Caco-2 (cell line): ENCODE results near the gene SLC22A23. TPM values are rescaled to one million over a fixed set of nuclear protein-coding genes. Genes with fewer than 3 reads are reported as not detected.

Experiments used
- BruUV-seq: library from RNA; stranded (reverse); fragments of 400-500 nt; replicated peaks from 2 replicates; lab custom pipeline; 2021; lab: Mats Ljungman, UMichigan
- CTCF ChIA-PET: fragments of 300-600 bp; sonication (Branson Sonifier 250); formaldehyde crosslinking; loops from one replicate; lab custom pipeline; 2022; ENCODE audit warnings: antibody characterized with exemption; lab: Charles Lee
- POLR2A ChIA-PET: fragments of 300-600 bp; sonication (Branson Sonifier 250); formaldehyde crosslinking; loops from one replicate; lab custom pipeline; 2022; ENCODE audit warnings: antibody characterized with exemption; lab: Charles Lee
- DNase-seq, 2 experiments: peaks; one replicate each; pipeline versions ENCODE4 v3.0.0 to v3.0.0-alpha.2; 2020 to 2022
- H3K27me3 ChIP-seq: replicated peaks from 2 replicates; pipeline ENCODE4 v1.6.0; 2011; ENCODE audit warnings: low read length; ENCODE audit not compliant: control insufficient read depth, insufficient read depth
- H3K36me3 ChIP-seq: 2 replicates; pipeline ENCODE4 v1.5.1; 2011; ENCODE audit warnings: low read length; ENCODE audit not compliant: control insufficient read depth, insufficient read depth
- H3K4me1 ChIP-seq: fragments of 250-450 bp; sonication (Bioruptor Pico); 2 replicates; pipeline ENCODE4 v1.5.1; 2020; ENCODE audit warnings: mild to moderate bottlenecking
- H3K4me3 ChIP-seq: 2 replicates; pipeline ENCODE4 v1.5.1; 2011; ENCODE audit warnings: low read depth, mild to moderate bottlenecking, control low read depth, low read length
- H3K9me3 ChIP-seq: fragments of 250-450 bp; sonication (Bioruptor Pico); 2 replicates; pipeline ENCODE4 v1.5.1; 2020; ENCODE audit warnings: mild to moderate bottlenecking, moderate library complexity
- H3K27ac Mint-ChIP-seq: one replicate; pipeline ENCODE4 v1.8.0; 2022; ENCODE audit warnings: mixed read lengths; ENCODE audit not compliant: unreplicated experiment
- H3K27me3 Mint-ChIP-seq: one replicate; pipeline ENCODE4 v1.8.0; 2022; ENCODE audit warnings: mixed read lengths; ENCODE audit not compliant: insufficient read depth, unreplicated experiment
- H3K36me3 Mint-ChIP-seq: one replicate; pipeline ENCODE4 v1.8.0; 2022; ENCODE audit warnings: mild to moderate bottlenecking, mixed read lengths; ENCODE audit not compliant: insufficient read depth, unreplicated experiment
- H3K4me1 Mint-ChIP-seq: one replicate; pipeline ENCODE4 v1.8.0; 2022; ENCODE audit warnings: low read depth, mixed read lengths; ENCODE audit not compliant: unreplicated experiment
- H3K4me3 Mint-ChIP-seq: one replicate; pipeline ENCODE4 v1.8.0; 2022; ENCODE audit warnings: mild to moderate bottlenecking, moderate library complexity, mixed read lengths; ENCODE audit not compliant: unreplicated experiment
- H3K9me3 Mint-ChIP-seq: one replicate; pipeline ENCODE4 v1.8.0; 2022; ENCODE audit warnings: mixed read lengths; ENCODE audit not compliant: unreplicated experiment
- intact Hi-C: fragments of 100-400 bp; cut with micrococcal nuclease; formaldehyde crosslinking; loops from one replicate; pipeline ENCODE4 v1.10.0; 2022; ENCODE audit not compliant: unreplicated experiment
- total RNA-seq: library from RNA; stranded (reverse); gene quantifications from 2 replicates; pipeline ENCODE4 v1.2.3, GENCODE V29; 2022
- TF ChIP-seq, protein P1 (sequence below), 2 experiments: fragments of 200-600 bp in 1 of 2; IDR thresholded peaks; 1 replicate in 1 of 2; 2 replicates in 1 of 2; pipeline versions ENCODE4 v1.5.1 to v1.8.0; 2011 to 2022; ENCODE audit warnings: antibody characterized with exemption in 1 of 2, control low read depth in 1 of 2, inconsistent platforms in 1 of 2, low read depth in 1 of 2, low read length in 1 of 2, mild to moderate bottlenecking in 1 of 2, moderate library complexity in 1 of 2; ENCODE audit not compliant: insufficient read depth in 1 of 2, severe bottlenecking in 1 of 2, unreplicated experiment in 1 of 2

The SLC22A23 gene
- total RNA-seq, 1 experiment from 2014 or later = 45.5 TPM

GRCh38 chr6:3267162-3267561, 189.7 kb downstream of the SLC22A23 start:
- TF ChIP-seq, protein P1, sequence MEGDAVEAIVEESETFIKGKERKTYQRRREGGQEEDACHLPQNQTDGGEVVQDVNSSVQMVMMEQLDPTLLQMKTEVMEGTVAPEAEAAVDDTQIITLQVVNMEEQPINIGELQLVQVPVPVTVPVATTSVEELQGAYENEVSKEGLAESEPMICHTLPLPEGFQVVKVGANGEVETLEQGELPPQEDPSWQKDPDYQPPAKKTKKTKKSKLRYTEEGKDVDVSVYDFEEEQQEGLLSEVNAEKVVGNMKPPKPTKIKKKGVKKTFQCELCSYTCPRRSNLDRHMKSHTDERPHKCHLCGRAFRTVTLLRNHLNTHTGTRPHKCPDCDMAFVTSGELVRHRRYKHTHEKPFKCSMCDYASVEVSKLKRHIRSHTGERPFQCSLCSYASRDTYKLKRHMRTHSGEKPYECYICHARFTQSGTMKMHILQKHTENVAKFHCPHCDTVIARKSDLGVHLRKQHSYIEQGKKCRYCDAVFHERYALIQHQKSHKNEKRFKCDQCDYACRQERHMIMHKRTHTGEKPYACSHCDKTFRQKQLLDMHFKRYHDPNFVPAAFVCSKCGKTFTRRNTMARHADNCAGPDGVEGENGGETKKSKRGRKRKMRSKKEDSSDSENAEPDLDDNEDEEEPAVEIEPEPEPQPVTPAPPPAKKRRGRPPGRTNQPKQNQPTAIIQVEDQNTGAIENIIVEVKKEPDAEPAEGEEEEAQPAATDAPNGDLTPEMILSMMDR (IDR thresholded peaks at IDR 0.05; ENCODE audit: insufficient read depth in 1 of 2, low read depth in 1 of 2, low read length in 1 of 2, severe bottlenecking in 1 of 2, unreplicated experiment in 1 of 2) = no peak
- Mint-ChIP-seq H3K4me1 (no peaks in the 10 kb centered on the region), H3K4me3 (no peak overlapping the region), H3K36me3 (peaks cover 52% of the 10 kb centered on the region), H3K9me3 (no peaks in the 10 kb centered on the region), H3K27me3 (no peaks in the 10 kb centered on the region), H3K27ac (no peak overlapping the region)
- H3K9me3 ChIP-seq = no peaks in the 10 kb centered on the region
- H3K4me3 ChIP-seq = no peak overlapping the region
- H3K27me3 ChIP-seq = no peaks in the 10 kb centered on the region
- H3K4me1 ChIP-seq = no peaks in the 10 kb centered on the region
- ChIA-PET POLR2A (no interaction called here), CTCF (interaction anchor here (1.3 kb wide), 1 partner anchor 13 kb away, joined by 4 read pairs; no protein-coding TSS in a partner anchor)
- H3K36me3 ChIP-seq = peaks cover 2% of the 10 kb centered on the region
- intact Hi-C loops = loop anchor here (5.0 kb wide), 1 partner anchor 725 kb away; no protein-coding TSS in a partner anchor
- no peak for DNase-seq
- BruUV-seq = no TSS peak

- Mint-ChIP-seq H3K9me3 (no peaks in the 10 kb centered on the region), H3K36me3 (peaks cover 42% of the 10 kb centered on the region), H3K4me1 (peaks cover 2% of the 10 kb centered on the region), H3K27me3 (no peaks in the 10 kb centered on the region), H3K4me3 (no peak overlapping the region), H3K27ac (no peak overlapping the region)
- BruUV-seq = no TSS peak
- intact Hi-C loops = loop anchor here (5.0 kb wide), 1 partner anchor 726 kb away; no protein-coding TSS in a partner anchor
- Histone ChIP-seq H3K9me3 (no peaks in the 10 kb centered on the region), H3K4me1 (no peaks in the 10 kb centered on the region), H3K4me3 (no peak overlapping the region), H3K36me3 (peaks cover 2% of the 10 kb centered on the region), H3K27me3 (no peaks in the 10 kb centered on the region)
- ChIA-PET CTCF (no interaction called here), POLR2A (no interaction called here)
- DNase-seq = no peak
- TF ChIP-seq, protein P1 (IDR thresholded peaks at IDR 0.05; ENCODE audit: insufficient read depth in 1 of 2, low read depth in 1 of 2, low read length in 1 of 2, severe bottlenecking in 1 of 2, unreplicated experiment in 1 of 2) = no peak
Measured at GRCh38 chr6:3266170-3266569, 190.7 kb downstream of the SLC22A23 start.

GRCh38 chr6:3265671-3266070, 191.2 kb downstream of the SLC22A23 start:
- DNase-seq = no peak
- Mint-ChIP-seq H3K9me3 (no peaks in the 10 kb centered on the region), H3K4me1 (peaks cover 7% of the 10 kb centered on the region), H3K4me3 (no peak overlapping the region), H3K27me3 (no peaks in the 10 kb centered on the region), H3K36me3 (peaks cover 37% of the 10 kb centered on the region), H3K27ac (no peak overlapping the region)
- Histone ChIP-seq H3K9me3 (no peaks in the 10 kb centered on the region), H3K27me3 (no peaks in the 10 kb centered on the region), H3K36me3 (peaks cover 2% of the 10 kb centered on the region), H3K4me1 (no peaks in the 10 kb centered on the region), H3K4me3 (no peak overlapping the region)
- intact Hi-C loops = loop anchor here (5.0 kb wide), 1 partner anchor 727 kb away; no protein-coding TSS in a partner anchor
- TF ChIP-seq, protein P1 (IDR thresholded peaks at IDR 0.05; ENCODE audit: insufficient read depth in 1 of 2, low read depth in 1 of 2, low read length in 1 of 2, severe bottlenecking in 1 of 2, unreplicated experiment in 1 of 2) = no peak
- no TSS peak for BruUV-seq
- ChIA-PET POLR2A (no interaction called here), CTCF (no interaction called here)
